H54 (cell line): ENCODE results near the gene KRT4.

Experiments used
- DNase-seq: peaks from one replicate; pipeline ENCODE4 v3.0.0; 2011; ENCODE audit warnings: low spot score, mixed read lengths; ENCODE audit not compliant: insufficient read length
- FAIRE-seq: peaks from 3 replicates; lab custom pipeline; 2011; peaks lifted over from hg19 to GRCh38; lab: Jason Lieb, UNC
- POLR2A ChIP-seq: IDR thresholded peaks from 2 replicates; pipeline ENCODE4 v1.6.1; 2011; ENCODE audit warnings: low read depth, mild to moderate bottlenecking, low read length

Gene KRT4

DNA sequence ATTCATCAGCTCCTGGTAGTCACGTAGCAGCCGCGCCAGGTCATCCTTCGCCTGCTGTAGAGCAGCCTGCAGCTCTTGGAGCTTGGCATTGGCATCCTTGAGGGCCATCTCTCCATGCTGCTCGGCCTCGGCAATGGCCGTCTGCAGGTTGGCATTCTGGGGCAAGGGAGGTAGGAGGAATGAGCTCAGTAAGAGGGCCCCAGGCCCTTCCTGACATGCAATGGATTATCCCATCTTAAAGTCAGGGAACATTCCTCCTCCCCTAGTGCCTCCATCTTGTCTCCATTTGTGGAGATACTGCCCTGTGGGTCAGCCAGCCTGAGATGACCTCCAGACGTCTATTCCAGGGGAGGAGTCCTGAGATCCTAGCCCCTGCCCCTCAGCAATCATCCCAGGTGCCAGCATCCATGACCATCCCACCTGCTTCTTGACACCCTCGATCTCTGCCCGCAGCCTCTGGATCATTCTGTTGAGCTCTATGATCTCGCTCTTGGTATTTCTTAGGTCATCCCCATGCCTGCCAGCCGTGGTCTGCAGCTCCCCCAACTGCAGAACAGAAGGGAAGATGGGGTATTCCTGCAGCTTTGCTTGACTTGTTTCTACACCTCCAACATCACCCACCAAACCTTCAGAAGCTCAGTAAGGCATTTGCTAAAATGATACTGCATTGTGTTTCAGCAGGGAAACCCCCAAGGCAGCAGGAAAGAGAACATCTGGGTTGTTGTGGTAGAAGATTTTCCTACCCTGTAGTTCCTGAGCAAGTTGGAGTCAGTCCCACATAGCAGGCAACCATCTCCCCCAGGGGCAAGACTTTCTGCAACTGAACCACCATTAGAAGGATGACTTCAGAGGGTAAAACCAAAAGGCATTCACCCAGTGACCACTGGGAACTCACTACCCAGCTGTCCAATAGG lies 22.4 kb downstream of the KRT4 start:
- DNase-seq (no peak), FAIRE-seq (no peak)
- TF ChIP-seq POLR2A, result no peak

DNA sequence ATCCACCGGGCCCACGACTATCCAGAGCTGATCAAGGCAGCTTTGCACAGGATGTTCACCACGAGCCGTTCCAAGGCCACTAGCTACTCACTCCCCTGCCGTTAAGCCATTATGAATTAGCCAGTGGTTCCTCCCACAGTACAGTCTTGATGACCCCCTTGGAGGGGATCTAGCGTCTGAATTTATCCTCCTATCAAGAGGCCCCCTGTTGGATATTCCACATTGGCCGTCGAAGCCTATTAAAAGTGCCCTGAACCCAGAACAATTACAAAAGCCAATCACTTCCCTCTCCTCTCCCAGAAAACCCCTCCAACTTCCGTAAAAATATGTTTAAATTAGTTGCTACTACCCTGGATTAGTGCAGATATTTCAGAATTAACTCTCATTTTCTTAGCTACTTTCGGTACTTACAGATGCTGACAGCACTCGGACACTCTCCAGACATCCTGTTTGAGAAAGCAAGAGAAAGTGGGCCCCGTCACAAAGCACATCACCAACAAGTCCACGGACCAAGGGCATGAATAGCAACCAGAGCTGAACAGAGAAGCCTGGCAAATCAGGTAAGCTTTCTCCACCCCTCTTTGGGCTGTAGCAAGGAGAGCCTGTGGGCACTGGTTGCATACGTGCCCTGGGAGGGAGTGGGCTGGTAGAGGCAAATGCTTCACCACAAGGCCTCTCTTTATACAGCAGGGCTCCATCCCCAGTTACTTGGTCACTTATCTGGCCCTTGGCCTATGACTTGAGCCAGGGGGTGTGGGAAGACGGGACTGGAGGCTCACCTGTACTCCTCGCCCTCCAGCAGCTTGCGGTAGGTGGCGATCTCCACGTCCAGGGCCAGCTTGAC lies 23.3 kb downstream of the KRT4 start:
- FAIRE-seq (no peak), DNase-seq (no peak)
- no peak for TF ChIP-seq POLR2A

DNA sequence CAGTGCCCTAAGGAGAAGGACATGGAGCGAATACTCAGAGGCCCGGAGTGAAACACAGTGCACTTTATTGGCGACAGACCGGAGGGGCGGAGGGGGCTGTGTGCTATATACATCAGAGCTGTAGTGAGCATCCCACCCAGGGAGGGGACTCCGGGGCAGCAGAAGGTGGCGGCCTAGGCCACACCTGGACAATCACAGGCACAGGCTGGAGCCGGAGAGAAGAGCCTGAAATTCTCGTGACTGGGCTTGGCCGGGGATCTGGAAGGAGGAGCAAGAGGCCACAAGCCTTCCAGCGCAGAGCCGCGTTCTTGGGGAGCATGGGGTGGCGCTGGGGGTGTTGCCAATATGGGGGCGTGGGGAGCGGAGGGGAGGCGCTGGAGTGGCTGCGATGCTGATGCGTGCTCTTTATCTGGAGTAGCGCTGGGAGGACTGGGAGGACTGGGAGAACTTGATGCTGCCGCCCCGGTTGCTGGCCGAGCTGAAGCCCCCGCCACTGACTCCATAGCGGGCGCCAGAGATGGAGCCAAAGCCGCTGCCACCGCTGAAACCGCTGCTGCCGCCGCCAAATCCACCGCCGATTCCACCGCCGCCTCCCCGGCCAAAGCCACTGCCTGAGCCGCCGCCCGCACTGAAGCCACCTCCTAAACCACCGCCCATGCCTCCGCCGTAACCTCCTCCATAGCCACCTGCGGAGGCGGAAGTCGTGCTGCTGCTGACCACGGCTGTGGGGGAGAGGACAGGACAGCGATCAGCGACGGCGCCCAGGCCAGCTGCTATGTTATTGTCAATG lies 24.1 kb downstream of the KRT4 start:
- DNase-seq (no peak), FAIRE-seq (no peak)
- TF ChIP-seq POLR2A, result no peak

- no peak for TF ChIP-seq POLR2A
- FAIRE-seq, result no peak
- no peak for DNase-seq
Observed at GRCh38 chr12:52788876-52789636, 24.9 kb downstream of the KRT4 start.

- TF ChIP-seq POLR2A, result no peak
- DNase-seq (no peak), FAIRE-seq (no peak)
Observed at GRCh38 chr12:52788192-52788875, 25.6 kb downstream of the KRT4 start.

GRCh38 chr12:52787324-52788191 lies 26.4 kb downstream of the KRT4 start:
- FAIRE-seq, result no peak
- TF ChIP-seq POLR2A, result no peak
- no peak for DNase-seq

- no peak for TF ChIP-seq POLR2A
- DNase-seq (no peak), FAIRE-seq (no peak)
Observed at GRCh38 chr12:52784909-52785308, 29.0 kb downstream of the KRT4 start.

DNA sequence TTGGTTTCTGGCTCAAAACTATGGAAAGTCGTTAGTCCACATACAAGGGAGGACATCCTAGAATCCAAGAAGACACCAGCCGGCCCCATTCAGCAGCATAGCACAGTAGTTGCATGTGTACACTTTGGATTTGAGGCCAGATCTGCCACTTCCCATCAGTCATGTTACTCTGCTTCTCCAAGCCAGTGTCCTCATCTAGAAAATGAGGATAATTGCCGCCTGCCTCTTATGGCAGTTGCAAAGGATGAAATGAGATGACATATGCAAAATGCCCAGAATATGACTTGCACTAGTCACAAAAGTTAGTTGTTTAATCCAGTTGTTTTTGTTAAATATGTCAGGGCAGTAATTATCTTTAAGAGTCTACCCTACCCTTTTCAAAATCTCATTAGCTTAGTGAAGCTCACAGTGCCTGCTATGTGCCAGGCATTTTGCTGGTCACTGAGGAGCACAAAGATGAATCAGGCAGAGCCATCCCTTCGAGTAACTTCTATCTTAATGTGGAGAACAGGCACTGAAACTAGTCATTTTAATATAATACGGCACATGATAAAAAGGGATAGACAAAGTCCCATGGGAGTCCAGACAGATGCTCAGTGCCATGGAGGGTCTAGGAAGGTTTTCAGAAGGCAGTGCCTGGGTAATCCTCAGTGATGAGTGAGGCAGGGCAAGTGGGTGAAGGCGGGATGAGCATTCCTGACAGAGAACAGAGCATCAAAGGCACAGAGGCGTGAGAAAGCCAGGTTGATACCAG lies 30.2 kb downstream of the KRT4 start:
- TF ChIP-seq POLR2A, result no peak
- FAIRE-seq (no peak), DNase-seq (no peak)

DNA sequence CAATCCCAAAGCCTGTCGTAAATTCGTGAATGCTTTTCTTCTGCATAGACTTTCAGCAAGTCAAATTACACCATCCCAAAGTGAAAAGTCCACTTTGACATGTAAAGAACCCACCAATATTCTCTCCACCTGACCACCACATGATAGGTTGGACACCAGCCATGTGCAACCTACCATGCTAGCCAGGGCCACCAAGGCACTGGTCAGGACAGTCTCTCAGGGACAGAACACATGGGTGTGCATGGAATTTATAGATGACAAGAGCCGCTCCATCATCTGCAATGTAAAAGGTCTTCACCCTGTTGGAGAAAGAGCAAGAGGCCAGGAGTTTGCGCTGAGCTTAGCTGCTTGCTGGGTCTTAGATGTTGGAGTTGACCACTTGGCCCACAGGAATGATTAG lies 31.4 kb downstream of the KRT4 start:
- FAIRE-seq, result no peak
- no peak for TF ChIP-seq POLR2A
- DNase-seq, result no peak

GRCh38 chr12:52781399-52782082 lies 32.4 kb downstream of the KRT4 start:
- DNase-seq, result no peak
- no peak for TF ChIP-seq POLR2A
- no peak for FAIRE-seq

DNA sequence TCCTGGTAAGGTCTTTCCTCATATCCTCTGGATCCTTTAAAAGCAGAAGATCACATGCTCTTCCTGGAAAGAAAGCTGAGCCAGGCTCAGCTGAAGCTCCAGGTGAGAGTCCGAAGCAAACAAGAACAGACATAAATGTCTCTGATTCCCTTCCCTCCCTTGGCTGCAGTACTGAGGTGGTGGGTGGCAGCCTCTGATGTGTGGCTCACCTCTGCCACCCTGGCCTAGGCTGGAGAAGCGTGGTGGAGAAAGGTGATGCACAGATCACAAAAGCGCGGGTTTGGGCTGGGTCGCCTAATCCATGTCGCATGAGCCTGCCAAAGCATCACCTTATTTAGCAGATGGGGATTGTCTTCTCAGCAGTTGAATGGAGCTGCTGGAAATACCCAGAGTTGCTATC lies 34.0 kb downstream of the KRT4 start:
- no peak for TF ChIP-seq POLR2A
- FAIRE-seq (no peak), DNase-seq (no peak)
